Activated naive CD4-positive, alpha-beta T cell treated with anti-CD3 and anti-CD28 coated beads, Interleukin-2, amount 50 U/mL, for 24 hours (primary cell): Measurements from ENCODE around the gene MAN1A2.
"Not testable (repeated sequence)": the region's sequence is repeated elsewhere in the genome, so short reads cannot be mapped to it uniquely, and the experiment has no call there.

ENCODE experiments used
- H3K27ac Mint-ChIP-seq: one replicate; pipeline ENCODE4 v1.8.0; 2021; ENCODE audit warnings: mild to moderate bottlenecking, mixed read lengths
- H3K27me3 Mint-ChIP-seq: one replicate; pipeline ENCODE4 v1.8.0; 2021; ENCODE audit warnings: mixed read lengths
- H3K36me3 Mint-ChIP-seq: one replicate; pipeline ENCODE4 v1.8.0; 2021; ENCODE audit warnings: mixed read lengths
- H3K4me1 Mint-ChIP-seq: one replicate; pipeline ENCODE4 v1.8.0; 2021; ENCODE audit warnings: mixed read lengths
- H3K4me3 Mint-ChIP-seq: one replicate; pipeline ENCODE4 v1.8.0; 2021; ENCODE audit warnings: mild to moderate bottlenecking, mixed read lengths
- H3K9me3 Mint-ChIP-seq: one replicate; pipeline ENCODE4 v1.8.0; 2021; ENCODE audit warnings: mixed read lengths

Gene MAN1A2

GRCh38 chr1:117412472-117412871, 45.2 kb downstream of the MAN1A2 start:
- H3K36me3 Mint-ChIP-seq, result peaks cover 42% of the 10 kb centered on the region

DNA sequence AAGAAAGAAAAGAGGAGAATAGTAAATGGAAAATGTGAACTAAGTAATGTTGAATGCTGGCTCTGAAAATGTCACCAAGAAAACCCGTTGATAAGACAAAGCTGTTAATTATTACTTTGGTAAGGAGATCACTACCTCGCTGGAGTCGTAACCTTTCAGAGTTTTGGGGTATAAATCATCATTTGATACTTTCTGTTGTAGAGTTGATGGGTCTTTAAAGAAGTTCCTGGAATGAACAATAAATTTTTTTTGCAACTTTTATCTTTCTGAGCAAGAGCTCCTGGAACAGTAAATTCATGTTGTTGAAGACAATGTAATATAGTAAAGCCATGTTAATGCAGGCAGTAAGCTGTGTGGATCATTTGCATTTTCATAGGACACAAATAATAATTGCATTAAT, 46.2 kb downstream of the MAN1A2 start:
- H3K27ac Mint-ChIP-seq, result no peak overlapping the region
- no peak overlapping the region for H3K4me3 Mint-ChIP-seq
- peaks cover 40% of the 10 kb centered on the region for H3K36me3 Mint-ChIP-seq
- H3K9me3 Mint-ChIP-seq, result no peaks in the 10 kb centered on the region
- peaks cover 42% of the 10 kb centered on the region for H3K4me1 Mint-ChIP-seq
- no peaks in the 10 kb centered on the region for H3K27me3 Mint-ChIP-seq

More at GRCh38 chr1:117412472-117412871, 45.2 kb downstream of the MAN1A2 start:
- Mint-ChIP-seq H3K4me3 (no peak overlapping the region), H3K4me1 (peaks cover 43% of the 10 kb centered on the region), H3K27ac (no peak overlapping the region), H3K9me3 (no peaks in the 10 kb centered on the region), H3K27me3 (no peaks in the 10 kb centered on the region)

GRCh38 chr1:117414943-117415342, 47.7 kb downstream of the MAN1A2 start:
- Mint-ChIP-seq H3K4me3 (no peak overlapping the region), H3K36me3 (peaks cover 43% of the 10 kb centered on the region), H3K27ac (no peak overlapping the region), H3K9me3 (no peaks in the 10 kb centered on the region), H3K4me1 (peaks cover 40% of the 10 kb centered on the region), H3K27me3 (no peaks in the 10 kb centered on the region)

GRCh38 chr1:117416004-117416403, 48.8 kb downstream of the MAN1A2 start:
- Mint-ChIP-seq H3K36me3 (peaks cover 44% of the 10 kb centered on the region), H3K27me3 (no peaks in the 10 kb centered on the region), H3K9me3 (no peaks in the 10 kb centered on the region), H3K4me1 (peaks cover 43% of the 10 kb centered on the region), H3K27ac (no peak overlapping the region), H3K4me3 (no peak overlapping the region)

DNA sequence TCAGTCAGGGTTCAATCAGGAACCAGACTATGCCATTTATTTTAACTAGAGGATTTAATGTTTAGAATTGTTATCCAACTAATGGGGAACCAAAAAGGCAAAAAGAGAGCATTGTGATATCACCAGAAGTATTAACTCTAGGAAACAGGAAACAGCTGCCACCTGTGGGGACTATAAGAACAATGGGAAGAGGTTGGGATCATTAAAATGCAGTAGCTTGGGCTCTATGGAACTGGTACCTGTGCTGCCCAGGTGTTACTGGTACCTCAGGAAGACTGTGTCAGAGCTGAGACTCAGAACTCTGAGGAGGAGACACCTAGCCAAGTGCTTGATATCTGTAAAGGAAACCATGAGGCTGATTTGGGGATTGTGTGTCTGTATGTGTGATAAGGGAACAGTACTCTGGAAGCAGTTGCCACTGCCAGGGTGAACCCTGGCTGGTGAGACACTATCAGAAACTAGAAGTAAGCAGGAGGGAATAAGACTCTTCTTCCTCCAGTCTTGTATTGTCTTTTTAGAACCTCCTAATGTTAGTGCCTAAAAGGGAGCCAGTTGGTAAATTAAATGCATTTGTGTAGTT, 49.4 kb downstream of the MAN1A2 start:
- Mint-ChIP-seq H3K4me1 (peaks cover 44% of the 10 kb centered on the region), H3K9me3 (no peaks in the 10 kb centered on the region), H3K27ac (no peak overlapping the region), H3K4me3 (no peak overlapping the region), H3K36me3 (peaks cover 45% of the 10 kb centered on the region), H3K27me3 (no peaks in the 10 kb centered on the region)

- peaks cover 9% of the 10 kb centered on the region for H3K9me3 Mint-ChIP-seq
- peaks cover 7% of the 10 kb centered on the region for H3K4me1 Mint-ChIP-seq
- H3K4me3 Mint-ChIP-seq, result no peak overlapping the region
- no peaks in the 10 kb centered on the region for H3K27me3 Mint-ChIP-seq
- H3K27ac Mint-ChIP-seq, result no peak overlapping the region
- H3K36me3 Mint-ChIP-seq, result peaks cover 42% of the 10 kb centered on the region
These were observed 57.9 kb downstream of the MAN1A2 start for GRCh38 chr1:117425050-117425734.

DNA sequence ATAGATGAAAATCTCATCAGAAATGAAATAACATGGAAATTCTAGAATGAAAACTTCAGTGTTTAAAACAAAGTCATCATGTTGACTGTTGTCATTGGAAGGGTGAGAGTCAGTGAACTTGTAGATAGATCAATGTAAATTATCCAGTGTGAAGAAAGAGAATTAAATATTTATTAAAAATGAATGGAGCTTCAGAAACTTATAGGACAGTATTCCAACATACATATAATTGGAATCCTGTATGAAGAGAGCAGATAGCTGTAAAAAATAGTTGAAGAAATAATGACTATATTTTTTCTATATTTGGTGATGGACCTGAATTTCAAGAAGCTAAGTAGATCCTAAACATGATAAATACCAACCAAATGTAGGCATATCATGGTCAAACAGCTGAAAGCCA, 60.0 kb downstream of the MAN1A2 start:
- peaks cover 9% of the 10 kb centered on the region for H3K9me3 Mint-ChIP-seq
- no peaks in the 10 kb centered on the region for H3K27me3 Mint-ChIP-seq
- H3K27ac Mint-ChIP-seq, result no peak overlapping the region
- H3K4me1 Mint-ChIP-seq, result peaks cover 3% of the 10 kb centered on the region
- no peak overlapping the region for H3K4me3 Mint-ChIP-seq
- H3K36me3 Mint-ChIP-seq, result peaks cover 36% of the 10 kb centered on the region

DNA sequence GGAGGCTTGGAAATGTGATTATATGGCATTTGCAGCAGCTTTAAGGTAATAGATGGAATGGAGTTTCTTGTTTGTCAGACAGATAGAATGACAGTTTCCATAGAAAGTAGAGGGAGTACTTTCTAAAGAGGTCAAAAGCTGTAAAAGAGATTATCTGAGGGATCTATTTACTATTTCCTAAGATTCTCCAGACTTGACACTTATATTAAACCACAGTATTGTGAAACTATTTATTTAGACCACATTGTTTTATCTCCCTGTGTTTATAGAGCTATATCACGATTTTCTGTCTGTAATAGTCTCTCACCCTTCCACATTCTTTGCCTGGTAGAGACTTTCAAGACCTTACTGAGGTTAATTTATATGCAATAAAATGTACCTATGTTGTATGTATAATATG, 66.7 kb downstream of the MAN1A2 start:
- no peaks in the 10 kb centered on the region for H3K36me3 Mint-ChIP-seq

GRCh38 chr1:117436513-117436912, 69.3 kb downstream of the MAN1A2 start:
- peaks cover 34% of the 10 kb centered on the region for H3K4me1 Mint-ChIP-seq
- H3K27me3 Mint-ChIP-seq, result no peaks in the 10 kb centered on the region
- H3K27ac Mint-ChIP-seq, result no peak overlapping the region
- H3K36me3 Mint-ChIP-seq, result peaks cover 4% of the 10 kb centered on the region
- no peak overlapping the region for H3K4me3 Mint-ChIP-seq
- no peaks in the 10 kb centered on the region for H3K9me3 Mint-ChIP-seq

More for the DNA sequence above, 66.7 kb downstream of the MAN1A2 start:
- Mint-ChIP-seq H3K4me1 (peaks cover 23% of the 10 kb centered on the region), H3K27me3 (no peaks in the 10 kb centered on the region), H3K27ac (no peak overlapping the region), H3K4me3 (no peak overlapping the region), H3K9me3 (no peaks in the 10 kb centered on the region)

GRCh38 chr1:117447661-117448060, 80.4 kb downstream of the MAN1A2 start:
- Mint-ChIP-seq H3K4me3 (no peak overlapping the region), H3K36me3 (peaks cover 53% of the 10 kb centered on the region), H3K27me3 (no peaks in the 10 kb centered on the region), H3K4me1 (no peaks in the 10 kb centered on the region), H3K27ac (no peak overlapping the region), H3K9me3 (no peaks in the 10 kb centered on the region)

GRCh38 chr1:117452216-117452615, 85.0 kb downstream of the MAN1A2 start:
- peaks cover 51% of the 10 kb centered on the region for H3K36me3 Mint-ChIP-seq
- no peak overlapping the region for H3K4me3 Mint-ChIP-seq
- H3K27me3 Mint-ChIP-seq, result no peaks in the 10 kb centered on the region
- H3K4me1 Mint-ChIP-seq, result no peaks in the 10 kb centered on the region
- H3K27ac Mint-ChIP-seq, result no peak overlapping the region
- H3K9me3 Mint-ChIP-seq, result peaks cover 5% of the 10 kb centered on the region

GRCh38 chr1:117453958-117454357, 86.7 kb downstream of the MAN1A2 start:
- H3K36me3 Mint-ChIP-seq, result peaks cover 41% of the 10 kb centered on the region
- H3K9me3 Mint-ChIP-seq, result peaks cover 5% of the 10 kb centered on the region
- no peak overlapping the region for H3K4me3 Mint-ChIP-seq
- no peaks in the 10 kb centered on the region for H3K27me3 Mint-ChIP-seq
- peaks cover 3% of the 10 kb centered on the region for H3K4me1 Mint-ChIP-seq
- no peak overlapping the region for H3K27ac Mint-ChIP-seq

GRCh38 chr1:117458410-117458809, 91.2 kb downstream of the MAN1A2 start:
- H3K4me1 Mint-ChIP-seq, H3K4me3 Mint-ChIP-seq, H3K27ac Mint-ChIP-seq, H3K9me3 Mint-ChIP-seq, H3K27me3 Mint-ChIP-seq: not testable (repeated sequence)
- peaks cover 22% of the 10 kb centered on the region for H3K36me3 Mint-ChIP-seq

DNA sequence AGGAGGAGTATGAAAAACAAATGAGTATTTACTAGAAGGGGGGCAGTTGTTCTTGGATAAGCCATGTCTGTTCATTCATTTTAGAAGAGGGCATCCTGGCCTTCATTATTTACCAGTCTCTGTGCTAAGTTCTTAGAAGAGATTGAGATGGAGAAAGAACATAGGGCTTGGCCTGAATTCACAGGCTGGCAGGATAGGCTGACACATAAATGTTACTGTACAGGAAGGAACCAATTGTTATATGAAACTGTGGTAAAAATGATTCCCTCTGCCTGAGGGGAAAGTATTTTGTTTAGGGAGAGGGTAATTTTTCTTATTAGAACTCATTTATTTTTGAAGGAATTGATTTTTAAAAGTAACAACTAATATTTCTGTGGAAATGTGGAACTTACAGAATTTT, 99.5 kb downstream of the MAN1A2 start:
- H3K9me3 Mint-ChIP-seq, result no peaks in the 10 kb centered on the region
- H3K4me1 Mint-ChIP-seq, result no peaks in the 10 kb centered on the region
- H3K36me3 Mint-ChIP-seq, result peaks cover 39% of the 10 kb centered on the region
- no peak overlapping the region for H3K4me3 Mint-ChIP-seq
- H3K27me3 Mint-ChIP-seq, result no peaks in the 10 kb centered on the region
- no peak overlapping the region for H3K27ac Mint-ChIP-seq

GRCh38 chr1:117467336-117467735, 100.1 kb downstream of the MAN1A2 start:
- Mint-ChIP-seq H3K4me1 (no peaks in the 10 kb centered on the region), H3K36me3 (peaks cover 40% of the 10 kb centered on the region), H3K27me3 (no peaks in the 10 kb centered on the region), H3K4me3 (no peak overlapping the region), H3K9me3 (no peaks in the 10 kb centered on the region), H3K27ac (no peak overlapping the region)

- peaks cover 5% of the 10 kb centered on the region for H3K9me3 Mint-ChIP-seq
- H3K4me3 Mint-ChIP-seq, result no peak overlapping the region
- H3K4me1 Mint-ChIP-seq, result no peaks in the 10 kb centered on the region
- peaks cover 52% of the 10 kb centered on the region for H3K36me3 Mint-ChIP-seq
- H3K27ac Mint-ChIP-seq, result no peak overlapping the region
- H3K27me3 Mint-ChIP-seq, result no peaks in the 10 kb centered on the region
These were observed 105.8 kb downstream of the MAN1A2 start for GRCh38 chr1:117473063-117473462.

GRCh38 chr1:117475495-117475894, 108.2 kb downstream of the MAN1A2 start:
- not testable (repeated sequence) for H3K27ac Mint-ChIP-seq, H3K4me1 Mint-ChIP-seq, H3K4me3 Mint-ChIP-seq, H3K27me3 Mint-ChIP-seq, H3K9me3 Mint-ChIP-seq
- peaks cover 53% of the 10 kb centered on the region for H3K36me3 Mint-ChIP-seq
